Colon (tissue), 2 donors: ENCODE results near the gene S100A13.

Experiments used
- FAIRE-seq: peaks from 2 replicates; lab custom pipeline; 2012; peaks lifted over from hg19 to GRCh38; lab: Jason Lieb, UNC
- donor health status: control.
- donor health status: control.

S100A13 gene

GRCh38 chr1:153626477-153626903, 815 bp downstream of the S100A13 start:
- no peak for FAIRE-seq

DNA sequence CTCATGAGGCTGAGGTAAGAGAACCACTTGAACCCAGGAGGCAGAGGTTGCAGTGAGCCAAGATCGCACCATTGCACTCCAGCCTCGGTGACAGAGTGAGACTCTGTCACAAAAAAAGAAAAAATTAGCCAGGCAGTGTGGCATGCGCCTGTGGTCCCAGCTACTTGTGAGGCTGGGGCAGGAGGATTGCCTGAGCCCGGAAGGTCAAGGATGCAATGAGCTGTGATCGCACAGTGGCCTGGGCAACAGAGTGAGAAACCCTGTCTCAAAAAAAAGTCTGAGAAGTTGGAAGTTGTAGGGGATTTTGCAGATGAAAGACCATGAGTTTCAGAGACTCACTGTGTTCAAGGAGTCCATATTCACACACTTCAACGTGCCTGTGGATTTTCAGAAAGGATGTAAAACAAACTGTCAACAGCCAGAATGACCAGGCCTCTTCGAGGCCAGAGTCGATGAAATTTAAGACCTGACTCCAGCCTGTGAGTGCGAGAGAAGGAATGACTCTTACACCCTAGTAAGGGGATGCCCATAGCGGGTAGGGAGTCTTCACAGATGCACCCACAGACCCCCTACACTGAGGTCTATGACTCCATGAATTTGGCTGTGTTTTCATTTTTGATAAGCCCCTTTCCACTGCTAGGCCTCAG, 2.2 kb downstream of the S100A13 start:
- FAIRE-seq, result no peak

GRCh38 chr1:153623101-153623500, 4.2 kb downstream of the S100A13 start:
- FAIRE-seq, result no peak

- FAIRE-seq, result no peak
Measured at GRCh38 chr1:153619171-153619570, 8.1 kb downstream of the S100A13 start.

GRCh38 chr1:153617663-153618062, 9.6 kb downstream of the S100A13 start:
- no peak for FAIRE-seq

- no peak for FAIRE-seq
Measured at GRCh38 chr1:153616917-153617311, 10.4 kb downstream of the S100A13 start.

DNA sequence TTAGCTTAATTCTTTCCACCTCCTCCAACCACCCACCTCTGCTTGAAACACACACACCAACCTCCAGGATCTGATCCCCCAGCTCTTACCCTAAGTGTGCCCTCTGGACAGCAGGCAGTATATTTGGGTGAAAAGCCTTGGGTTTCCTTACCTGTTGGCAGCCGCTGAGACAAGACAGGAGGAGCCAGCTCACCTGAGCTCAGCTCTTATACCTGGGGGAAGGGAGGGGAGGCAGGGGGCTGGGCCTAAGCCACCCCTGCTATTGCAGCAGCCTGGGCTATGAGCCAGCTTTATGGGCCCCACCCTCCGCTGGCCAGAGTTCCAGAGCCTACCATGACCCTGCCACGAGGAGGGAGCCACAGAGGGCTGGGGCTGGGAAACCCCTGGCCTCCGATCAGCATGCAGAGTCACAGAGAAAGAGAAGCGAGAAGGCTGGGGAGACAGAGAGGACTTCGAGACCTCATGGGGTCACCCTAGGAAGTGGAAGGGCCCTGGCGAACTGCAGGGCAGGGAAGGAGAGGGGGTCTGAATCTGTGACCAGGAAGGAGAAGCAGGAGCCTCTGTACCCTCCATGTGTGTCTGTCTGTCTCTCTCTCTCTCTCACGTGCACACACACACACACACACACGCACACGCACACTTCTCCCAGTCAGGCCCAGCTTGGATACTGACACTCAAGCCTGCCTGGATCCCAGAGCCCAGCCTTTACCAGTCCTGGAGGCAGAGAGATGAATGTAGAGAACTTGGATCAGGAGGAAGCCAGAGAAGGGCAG, 11.0 kb downstream of the S100A13 start, which contains the start of gene S100A14:
TSS of gene S100A14 (minus strand) at position 182 of the 773 bp plus-strand sequence. CDS start 467 bp downstream, outside the sequence.
- no peak for FAIRE-seq

DNA sequence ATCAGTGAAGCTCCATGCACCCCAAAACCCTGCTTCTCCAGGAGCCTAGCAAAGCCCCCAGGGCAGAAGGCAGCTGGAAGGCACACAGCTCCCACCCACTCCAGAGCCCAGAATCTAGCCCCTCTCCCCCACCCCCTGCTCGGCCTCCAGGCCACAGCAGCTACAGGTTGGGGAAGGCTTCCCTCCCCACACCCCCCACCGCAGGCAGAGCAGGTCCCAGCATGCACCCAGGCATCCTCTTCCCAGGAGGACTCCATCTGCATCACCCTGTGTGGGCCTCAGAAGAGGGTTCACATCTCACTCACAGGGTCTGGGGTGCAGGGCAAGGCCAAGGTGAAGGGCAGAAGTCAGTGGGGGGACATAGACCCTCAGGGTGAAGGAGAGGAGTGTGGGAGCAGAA, 11.9 kb downstream of the S100A13 start:
- FAIRE-seq, result no peak

GRCh38 chr1:153614906-153615305, 12.4 kb downstream of the S100A13 start:
- FAIRE-seq, result no peak

- no peak for FAIRE-seq
Measured at GRCh38 chr1:153614189-153614900, 13.0 kb downstream of the S100A13 start.

GRCh38 chr1:153613406-153613805, 13.9 kb downstream of the S100A13 start:
- FAIRE-seq, result no peak

DNA sequence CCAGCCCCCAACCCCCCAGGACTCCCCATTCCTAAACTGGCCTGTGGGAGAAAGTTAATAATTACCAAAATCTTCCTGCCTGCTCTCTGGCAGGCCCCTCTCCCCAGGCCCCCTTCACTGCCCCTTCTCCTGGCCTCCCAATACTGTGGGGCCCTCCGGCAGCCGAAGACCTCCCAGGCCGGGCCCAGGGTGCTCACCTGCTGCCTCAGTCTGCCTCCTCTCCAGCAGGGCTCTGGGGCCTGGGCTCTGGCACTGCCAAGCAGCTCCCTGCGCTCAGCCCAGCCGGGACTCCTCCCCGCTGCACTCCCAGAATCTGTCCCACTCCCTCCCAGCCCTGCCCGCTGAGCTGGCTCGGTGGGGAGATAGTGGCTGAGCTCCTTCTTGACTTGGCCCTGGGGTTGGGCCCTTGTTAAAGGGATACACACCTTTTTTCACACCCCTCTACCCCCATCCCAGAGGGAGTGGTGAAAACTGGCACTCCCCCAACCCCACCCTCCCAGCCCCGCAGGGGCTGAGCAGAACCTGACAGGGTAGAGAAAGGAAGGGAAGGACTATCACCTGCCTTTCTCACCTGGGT, 14.5 kb downstream of the S100A13 start, which contains the start of gene S100A16:
TSS of gene S100A16 (minus strand) at position 383 of the 577 bp plus-strand sequence. CDS start 4,986 bp downstream, outside the sequence.
- FAIRE-seq, result no peak

GRCh38 chr1:153612111-153612754, 15.1 kb downstream of the S100A13 start:
- no peak for FAIRE-seq

GRCh38 chr1:153611356-153611755, 15.9 kb downstream of the S100A13 start:
- FAIRE-seq, result no peak

- no peak for FAIRE-seq
Measured at GRCh38 chr1:153610811-153611301, 16.4 kb downstream of the S100A13 start.

GRCh38 chr1:153610334-153610733, 17.0 kb downstream of the S100A13 start:
- no peak for FAIRE-seq

GRCh38 chr1:153609585-153609907, 17.8 kb downstream of the S100A13 start:
- FAIRE-seq, result no peak

DNA sequence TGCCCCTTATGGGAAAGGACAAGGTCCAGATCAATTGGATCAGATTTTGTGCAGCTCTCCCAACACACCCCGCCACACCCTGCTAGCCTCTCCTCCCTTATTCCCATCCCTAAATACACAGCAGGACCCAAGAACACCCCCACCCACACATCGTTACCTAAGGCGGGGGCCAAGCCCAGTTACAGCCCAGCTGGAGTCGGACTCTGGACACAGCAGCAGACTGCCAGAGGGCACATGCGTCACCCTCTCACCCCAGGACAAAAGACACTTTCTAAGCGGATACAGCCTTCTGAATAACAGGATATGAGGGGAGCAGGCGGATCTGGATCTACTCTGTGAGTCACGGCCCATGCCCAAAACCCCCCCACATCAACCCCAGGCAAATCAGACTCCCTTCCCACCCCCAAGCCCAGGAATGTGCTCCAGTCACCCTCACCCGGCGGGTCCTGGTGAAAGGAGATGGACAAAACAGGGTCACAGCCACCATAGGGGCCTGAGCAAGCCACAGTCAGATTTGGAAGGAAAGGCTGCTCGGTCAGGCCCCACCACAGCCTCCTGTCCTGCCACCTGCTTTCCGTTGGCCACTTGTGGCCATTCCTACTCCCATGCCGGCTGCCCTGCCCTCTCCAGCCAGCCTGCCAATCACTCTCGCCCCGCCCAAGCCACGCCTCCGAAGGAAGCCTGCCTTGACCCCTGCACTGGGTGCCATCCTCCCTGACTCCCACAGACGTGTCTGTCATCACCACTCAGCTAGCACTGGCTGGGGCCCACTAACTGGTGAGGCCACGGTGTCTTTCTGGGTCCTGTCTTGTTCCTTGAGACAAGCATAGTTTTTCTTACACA, 18.3 kb downstream of the S100A13 start:
- FAIRE-seq, result no peak

- FAIRE-seq, result no peak
Measured at GRCh38 chr1:153608089-153608682, 19.1 kb downstream of the S100A13 start.

DNA sequence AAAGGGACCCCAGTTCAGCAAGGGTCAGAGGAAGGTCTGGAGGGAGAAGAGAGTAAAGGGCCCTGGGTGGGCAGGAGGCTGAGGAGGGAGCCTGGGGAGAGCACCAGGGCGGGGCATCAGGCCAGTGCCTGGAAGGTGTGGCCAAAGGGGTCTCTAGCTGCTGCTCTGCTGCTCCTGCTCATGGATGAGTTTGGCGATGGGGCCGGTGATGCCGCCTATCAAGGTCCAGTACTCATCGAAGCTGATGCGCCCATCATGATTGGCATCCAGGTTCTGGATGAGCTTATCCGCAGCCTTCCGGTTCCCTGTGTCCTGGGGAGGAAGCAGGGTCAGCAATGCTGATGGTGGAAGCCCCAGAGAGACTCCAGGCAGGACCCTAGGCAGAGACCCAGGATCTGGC, 19.9 kb downstream of the S100A13 start:
- no peak for FAIRE-seq

GRCh38 chr1:153606194-153606593, 21.1 kb downstream of the S100A13 start:
- FAIRE-seq, result no peak
